Mammary epithelial cell (primary cell): ENCODE results near the gene PLET1.

Experiments used
- EZH2 ChIP-seq: IDR thresholded peaks from 2 replicates; pipeline ENCODE4 v1.6.1; 2012; ENCODE audit warnings: low read length, inconsistent platforms, borderline replicate concordance
- TF ChIP-seq, protein P1 (sequence below), 2 donors: IDR thresholded peaks in 1 of 2; conservative IDR thresholded peaks in 1 of 2; 2 replicates each; pipeline ENCODE4 v1.5.1; 2011 to 2012; ENCODE audit warnings: inconsistent platforms in 2 of 2, low read length in 2 of 2, mild to moderate bottlenecking in 2 of 2, control low read depth in 1 of 2, low read depth in 1 of 2; ENCODE audit not compliant: insufficient read depth in 1 of 2; ENCODE audit errors: extremely low read depth in 1 of 2

DNA sequence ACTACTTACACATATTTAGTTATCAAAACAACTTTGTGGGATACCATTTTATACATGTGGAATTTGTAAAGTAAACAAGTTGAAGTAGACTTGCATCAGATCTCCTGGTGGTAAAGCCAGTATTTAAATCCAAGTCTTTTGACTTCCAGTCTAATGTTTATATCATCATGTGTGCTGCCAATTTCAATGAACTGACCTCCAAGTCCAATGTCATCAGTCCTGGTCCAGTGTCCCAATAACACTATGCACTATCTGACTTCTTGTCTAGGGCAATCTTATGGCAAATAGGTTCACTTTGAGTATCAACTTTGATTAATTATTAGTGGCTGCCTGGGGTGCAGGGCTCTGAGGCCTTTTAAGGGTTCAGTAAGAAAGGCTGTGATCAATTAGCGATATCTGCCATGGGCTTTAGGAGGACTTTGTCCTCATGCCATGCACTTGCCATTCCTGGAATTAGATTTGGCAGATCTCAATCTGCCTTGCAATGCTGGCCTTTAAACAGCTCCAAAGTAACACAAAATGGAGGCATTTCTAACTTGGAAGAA lies 44.0 kb downstream of the PLET1 start:
- TF ChIP-seq, protein P1, sequence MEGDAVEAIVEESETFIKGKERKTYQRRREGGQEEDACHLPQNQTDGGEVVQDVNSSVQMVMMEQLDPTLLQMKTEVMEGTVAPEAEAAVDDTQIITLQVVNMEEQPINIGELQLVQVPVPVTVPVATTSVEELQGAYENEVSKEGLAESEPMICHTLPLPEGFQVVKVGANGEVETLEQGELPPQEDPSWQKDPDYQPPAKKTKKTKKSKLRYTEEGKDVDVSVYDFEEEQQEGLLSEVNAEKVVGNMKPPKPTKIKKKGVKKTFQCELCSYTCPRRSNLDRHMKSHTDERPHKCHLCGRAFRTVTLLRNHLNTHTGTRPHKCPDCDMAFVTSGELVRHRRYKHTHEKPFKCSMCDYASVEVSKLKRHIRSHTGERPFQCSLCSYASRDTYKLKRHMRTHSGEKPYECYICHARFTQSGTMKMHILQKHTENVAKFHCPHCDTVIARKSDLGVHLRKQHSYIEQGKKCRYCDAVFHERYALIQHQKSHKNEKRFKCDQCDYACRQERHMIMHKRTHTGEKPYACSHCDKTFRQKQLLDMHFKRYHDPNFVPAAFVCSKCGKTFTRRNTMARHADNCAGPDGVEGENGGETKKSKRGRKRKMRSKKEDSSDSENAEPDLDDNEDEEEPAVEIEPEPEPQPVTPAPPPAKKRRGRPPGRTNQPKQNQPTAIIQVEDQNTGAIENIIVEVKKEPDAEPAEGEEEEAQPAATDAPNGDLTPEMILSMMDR (conservative IDR thresholded peaks at IDR 0.05 in 1 of 2, IDR thresholded peaks at IDR 0.05 in 1 of 2; ENCODE audit: extremely low read depth in 1 of 2, insufficient read depth in 1 of 2, low read depth in 1 of 2, low read length in 2 of 2), result no peak
- TF ChIP-seq EZH2, result no peak
